Thoracic aorta (tissue), 2 donors: Measurements from ENCODE around the gene PIGN. TPM values are rescaled to one million over a fixed set of nuclear protein-coding genes. Genes with fewer than 3 reads are reported as not detected.
A peak's percentile ranks its signal among the peaks of the same experiment; 100 is the strongest.

Source experiments
- ATAC-seq: fragments of 150-250 bp; one replicate; pipeline ENCODE4 v1.8.0; 2017; ENCODE audit warnings: low read depth; ENCODE audit not compliant: insufficient number of reproducible peaks, low FRiP score
- DNase-seq: peaks from one replicate; pipeline ENCODE4 v3.0.0-alpha.2; 2020; ENCODE audit warnings: low spot score
- H3K27ac ChIP-seq, 2 donors: fragments of 200-600 bp; sonication (generic); 1 replicate in 1 of 2; 2 replicates in 1 of 2; pipeline ENCODE4 v1.5.1; 2016; ENCODE audit warnings: mild to moderate bottlenecking in 2 of 2, moderate library complexity in 2 of 2
- H3K27me3 ChIP-seq: fragments of 200-600 bp; sonication (generic); replicated peaks from 2 replicates; pipeline ENCODE4 v1.6.0; 2016; ENCODE audit warnings: mild to moderate bottlenecking; ENCODE audit not compliant: insufficient read depth
- H3K36me3 ChIP-seq: fragments of 200-600 bp; sonication (generic); one replicate; pipeline ENCODE4 v1.5.1; 2016
- H3K4me1 ChIP-seq, 2 donors: fragments of 200-600 bp; sonication (generic); 1 replicate in 1 of 2; 2 replicates in 1 of 2; pipeline versions ENCODE4 v1.5.1 to v1.6.0; 2016; ENCODE audit warnings: low read depth in 2 of 2, mild to moderate bottlenecking in 1 of 2; ENCODE audit not compliant: control insufficient read depth in 1 of 2
- H3K4me3 ChIP-seq: fragments of 200-600 bp; sonication (generic); 2 replicates; pipeline ENCODE4 v1.5.1; 2016; ENCODE audit warnings: mild to moderate bottlenecking
- H3K9me3 ChIP-seq: fragments of 200-600 bp; sonication (generic); 2 replicates; pipeline ENCODE4 v1.5.1; 2016
- CTCF ChIP-seq: fragments of 200-600 bp; sonication (generic); IDR thresholded peaks from one replicate; pipeline ENCODE4 v1.5.1; 2019; ENCODE audit warnings: antibody characterized with exemption
- total RNA-seq, 2 donors: library from RNA; depleted of rRNA; stranded (reverse); fragments of >200 nt; gene quantifications; one replicate each; pipeline versions ENCODE4 v1.1.0 to v1.2.3, GENCODE V29; 2016

The PIGN gene
- total RNA-seq: 10 to 100 TPM; 24.2 to 31.8 TPM

- ATAC-seq (peak; percentile 100), DNase-seq (peak; percentile 95)
- Histone ChIP-seq H3K36me3 (no peaks in the 10 kb centered on the region), H3K27me3 (no peaks in the 10 kb centered on the region), H3K4me1 (peaks cover 13 to 51% of the 10 kb centered on the region in 2 donors), H3K9me3 (no peaks in the 10 kb centered on the region), H3K27ac (peak within 1 kb of the TSS; percentile 79 to 84), H3K4me3 (peak within 1 kb of the TSS; percentile 94)
- TF ChIP-seq CTCF: no peak
These were observed at the start of gene PIGN, which contains the start of gene RELCH for GRCh38 chr18:62186774-62187542. TSS of gene PIGN (minus strand) at chr18:62187056. CDS start at chr18:62161353, 25,703 bp downstream. TSS of gene RELCH (plus strand) at chr18:62187255. CDS start at chr18:62187506, 251 bp downstream.

- DNase-seq (no peak), ATAC-seq (no peak)
- no peak for TF ChIP-seq CTCF
- Histone ChIP-seq H3K27ac (no peak overlapping the region), H3K4me3 (no peak overlapping the region), H3K4me1 (no peaks in the 10 kb centered on the region), H3K27me3 (no peaks in the 10 kb centered on the region), H3K9me3 (no peaks in the 10 kb centered on the region), H3K36me3 (peaks cover 10% of the 10 kb centered on the region)
These were observed 49.4 kb upstream of the PIGN start for GRCh38 chr18:62236252-62236651.

- ATAC-seq: no peak
- Histone ChIP-seq H3K36me3 (peaks cover 17% of the 10 kb centered on the region), H3K9me3 (peaks cover 8% of the 10 kb centered on the region), H3K27ac (no peak overlapping the region), H3K4me1 (no peaks in the 10 kb centered on the region), H3K27me3 (no peaks in the 10 kb centered on the region), H3K4me3 (no peak overlapping the region)
- DNase-seq: no peak
- no peak for TF ChIP-seq CTCF
These were observed 39.2 kb upstream of the PIGN start for GRCh38 chr18:62226047-62226446.

GRCh38 chr18:62224229-62224628, 37.4 kb upstream of the PIGN start:
- TF ChIP-seq CTCF: no peak
- DNase-seq (no peak), ATAC-seq (no peak)
- Histone ChIP-seq H3K27ac (no peak overlapping the region), H3K9me3 (peaks cover 8% of the 10 kb centered on the region), H3K36me3 (peaks cover 20% of the 10 kb centered on the region), H3K4me1 (no peaks in the 10 kb centered on the region), H3K4me3 (no peak overlapping the region), H3K27me3 (no peaks in the 10 kb centered on the region)

GRCh38 chr18:62214790-62215189, 27.9 kb upstream of the PIGN start:
- Histone ChIP-seq H3K4me1 (no peaks in the 10 kb centered on the region), H3K36me3 (peaks cover 8% of the 10 kb centered on the region), H3K27me3 (no peaks in the 10 kb centered on the region), H3K9me3 (no peaks in the 10 kb centered on the region), H3K27ac (no peak overlapping the region), H3K4me3 (no peak overlapping the region)
- DNase-seq (no peak), ATAC-seq (no peak)
- no peak for TF ChIP-seq CTCF
